PC-9 (cell line): Measurements from ENCODE around the gene MAP3K4.

Source experiments
- EZH2 ChIP-seq: fragments of 200-600 bp; sonication (generic); IDR thresholded peaks from 2 replicates; pipeline ENCODE4 v1.8.0; 2017; ENCODE audit warnings: antibody characterized with exemption, low read depth
- TF ChIP-seq, protein P1 (sequence below): fragments of 200-600 bp; sonication (generic); conservative IDR thresholded peaks from 2 replicates; pipeline ENCODE4 v1.6.1; 2017; ENCODE audit warnings: mixed run types, antibody characterized with exemption, mild to moderate bottlenecking, moderate library complexity

DNA sequence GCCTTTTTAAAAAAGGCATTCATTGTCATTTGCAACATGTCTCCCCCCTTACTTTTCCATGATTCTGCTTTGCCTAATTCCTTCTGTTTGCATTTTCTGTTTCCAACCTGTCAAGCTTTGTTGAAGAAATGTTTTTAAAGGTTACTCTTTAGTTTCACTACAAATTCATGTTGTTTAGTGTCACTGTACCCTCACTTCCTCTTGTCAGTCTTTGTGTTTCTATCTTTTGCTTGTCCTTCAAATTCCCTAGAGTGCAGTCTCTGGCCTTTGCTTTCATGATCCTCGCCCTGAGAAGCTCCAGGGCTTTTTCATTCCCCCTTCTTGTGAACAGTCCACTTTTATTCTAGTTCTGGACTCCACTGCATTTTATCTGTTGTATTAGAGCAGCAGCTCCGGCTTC lies 90.6 kb downstream of the MAP3K4 start:
- TF ChIP-seq, protein P1, sequence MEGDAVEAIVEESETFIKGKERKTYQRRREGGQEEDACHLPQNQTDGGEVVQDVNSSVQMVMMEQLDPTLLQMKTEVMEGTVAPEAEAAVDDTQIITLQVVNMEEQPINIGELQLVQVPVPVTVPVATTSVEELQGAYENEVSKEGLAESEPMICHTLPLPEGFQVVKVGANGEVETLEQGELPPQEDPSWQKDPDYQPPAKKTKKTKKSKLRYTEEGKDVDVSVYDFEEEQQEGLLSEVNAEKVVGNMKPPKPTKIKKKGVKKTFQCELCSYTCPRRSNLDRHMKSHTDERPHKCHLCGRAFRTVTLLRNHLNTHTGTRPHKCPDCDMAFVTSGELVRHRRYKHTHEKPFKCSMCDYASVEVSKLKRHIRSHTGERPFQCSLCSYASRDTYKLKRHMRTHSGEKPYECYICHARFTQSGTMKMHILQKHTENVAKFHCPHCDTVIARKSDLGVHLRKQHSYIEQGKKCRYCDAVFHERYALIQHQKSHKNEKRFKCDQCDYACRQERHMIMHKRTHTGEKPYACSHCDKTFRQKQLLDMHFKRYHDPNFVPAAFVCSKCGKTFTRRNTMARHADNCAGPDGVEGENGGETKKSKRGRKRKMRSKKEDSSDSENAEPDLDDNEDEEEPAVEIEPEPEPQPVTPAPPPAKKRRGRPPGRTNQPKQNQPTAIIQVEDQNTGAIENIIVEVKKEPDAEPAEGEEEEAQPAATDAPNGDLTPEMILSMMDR = no peak
- TF ChIP-seq EZH2 = no peak
